ENCODE results near the gene LGALS12.
A peak's percentile ranks its signal among the peaks of the same experiment; 100 is the strongest.

LGALS12 gene

GRCh38 chr11:63560506-63561180 is 54.8 kb downstream of the LGALS12 start:
- Histone ChIP-seq H3K4me3 (ENCODE audit: low read length) (no peak overlapping the region), H2AFZ (ENCODE audit: low read depth, low read length) (no peak overlapping the region), H3K9me3 (ENCODE audit: insufficient read depth, low read length) (no peaks in the 10 kb centered on the region), H3K4me1 (ENCODE audit: low read length) (peaks cover 15% of the 10 kb centered on the region), H3K27me3 (ENCODE audit: low read depth, low read length) (peaks cover 46% of the 10 kb centered on the region), H4K20me1 (ENCODE audit: insufficient read depth, low read length) (no peaks in the 10 kb centered on the region), H3K4me2 (ENCODE audit: low read length) (no peak overlapping the region), H3K9ac (ENCODE audit: low read length) (no peak overlapping the region), H3K36me3 (replicated peaks; ENCODE audit: low read depth, low read length) (no peaks in the 10 kb centered on the region), H3K79me2 (ENCODE audit: low read length) (no peaks in the 10 kb centered on the region), H3K27ac (ENCODE audit: low read length) (no peak overlapping the region)
- TF ChIP-seq CTCF (IDR thresholded peaks at IDR 0.05; ENCODE audit: low read depth, low read length) (no peak), EZH2phosphoT487 (IDR thresholded peaks at IDR 0.05; ENCODE audit: low read depth) (no peak)

GRCh38 chr11:63563201-63564055 is 57.5 kb downstream of the LGALS12 start, which contains the start of gene PLAAT2:
PLAAT2 (minus strand) TSS chr11:63563379; CDS start chr11:63563324, 55 bp downstream.
- peak within 1 kb of the TSS; percentile 50 for H3K4me2 ChIP-seq (ENCODE audit: low read length)
- no peak within 1 kb of the TSS for H3K27ac ChIP-seq (ENCODE audit: low read length)
- 0 out of 2 replicates have a peak within 1 kb of the TSS, but pooled peaks have one; percentile 3 for H3K4me3 ChIP-seq (ENCODE audit: low read length)
- no peaks in the 10 kb centered on the region for H4K20me1 ChIP-seq (ENCODE audit: insufficient read depth, low read length)
- peaks cover 29% of the 10 kb centered on the region for H3K27me3 ChIP-seq (ENCODE audit: low read depth, low read length)
- peaks cover 36% of the 10 kb centered on the region for H3K4me1 ChIP-seq (ENCODE audit: low read length)
- no peaks in the 10 kb centered on the region for H3K79me2 ChIP-seq (ENCODE audit: low read length)
- H3K9me3 ChIP-seq (ENCODE audit: insufficient read depth, low read length), result no peaks in the 10 kb centered on the region
- H3K36me3 ChIP-seq (replicated peaks; ENCODE audit: low read depth, low read length), result no peaks in the 10 kb centered on the region
- no peak within 1 kb of the TSS for H2AFZ ChIP-seq (ENCODE audit: low read depth, low read length)
- no peak within 1 kb of the TSS for H3K9ac ChIP-seq (ENCODE audit: low read length)
- TF ChIP-seq CTCF (IDR thresholded peaks at IDR 0.05; ENCODE audit: low read depth, low read length) (no peak), EZH2phosphoT487 (IDR thresholded peaks at IDR 0.05; ENCODE audit: low read depth) (no peak)

GRCh38 chr11:63564056-63564774 is 58.3 kb downstream of the LGALS12 start:
- Histone ChIP-seq H3K79me2 (ENCODE audit: low read length) (no peaks in the 10 kb centered on the region), H3K27me3 (ENCODE audit: low read depth, low read length) (peaks cover 29% of the 10 kb centered on the region), H2AFZ (ENCODE audit: low read depth, low read length) (no peak overlapping the region), H3K4me3 (ENCODE audit: low read length) (0 out of 2 replicates have a peak overlapping the region, but pooled peaks have one; percentile 3), H4K20me1 (ENCODE audit: insufficient read depth, low read length) (no peaks in the 10 kb centered on the region), H3K9ac (ENCODE audit: low read length) (no peak overlapping the region), H3K4me2 (ENCODE audit: low read length) (peak overlapping the region; percentile 50), H3K9me3 (ENCODE audit: insufficient read depth, low read length) (no peaks in the 10 kb centered on the region), H3K27ac (ENCODE audit: low read length) (no peak overlapping the region), H3K4me1 (ENCODE audit: low read length) (peaks cover 36% of the 10 kb centered on the region), H3K36me3 (replicated peaks; ENCODE audit: low read depth, low read length) (no peaks in the 10 kb centered on the region)
- no peak for TF ChIP-seq CTCF (IDR thresholded peaks at IDR 0.05; ENCODE audit: low read depth, low read length)
- no peak for TF ChIP-seq EZH2phosphoT487 (IDR thresholded peaks at IDR 0.05; ENCODE audit: low read depth)

Measured in OCI-LY3 (cell line).